Measurements from ENCODE around the gene RRM1. TPM values are rescaled to one million over a fixed set of nuclear protein-coding genes. Genes with fewer than 3 reads are reported as not detected.
"Not testable (repeated sequence)": the region's sequence is repeated elsewhere in the genome, so short reads cannot be mapped to it uniquely, and the experiment has no call there.

Gene RRM1
- total RNA-seq, 4 donors from 2014 or later: 22.3 to 90.8 (median 60.3) TPM

DNA sequence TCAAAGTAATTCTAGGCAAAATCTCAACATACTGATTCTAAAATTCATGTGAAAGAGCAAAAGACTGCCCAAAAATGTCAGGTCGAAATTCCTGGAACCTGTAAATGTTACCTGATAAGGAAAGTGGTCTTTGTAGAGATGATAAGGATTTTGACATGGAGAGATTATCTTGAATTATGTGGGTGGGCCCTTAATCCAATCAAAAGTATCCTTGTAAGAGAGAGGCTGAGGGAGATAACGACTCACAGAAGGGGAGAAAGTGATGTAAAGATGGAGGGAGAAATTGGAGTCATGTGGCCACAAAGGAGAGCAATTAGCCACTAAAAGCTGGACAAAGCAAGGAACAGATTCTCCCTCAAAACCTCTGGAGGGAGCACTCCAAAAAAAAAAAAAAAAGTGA lies 20.5 kb downstream of the RRM1 start:
- no peaks in the 10 kb centered on the region for H3K4me1 ChIP-seq
- no peak overlapping the region for H3K27ac ChIP-seq
- intact Hi-C loops (cut with DNase I): no loop called here
- 80 to 94% methylated on average over 2 of the region's 2 CpGs for WGBS, 2 donors
- peaks cover 0 to 98% (median 13%) of the 10 kb centered on the region in 3 donors for H3K36me3 ChIP-seq
- H3K4me3 ChIP-seq: no peak overlapping the region
- H3K27me3 ChIP-seq: no peaks in the 10 kb centered on the region
- no peaks in the 10 kb centered on the region for H3K9me3 ChIP-seq
- DNase-seq: no peak
- TF ChIP-seq POLR2A (IDR thresholded peaks at IDR 0.05) (no peak), CTCF (IDR thresholded peaks at IDR 0.05) (no peak)

GRCh38 chr11:4118107-4118506 lies 23.5 kb downstream of the RRM1 start:
- Histone ChIP-seq H3K4me1 (no peaks in the 10 kb centered on the region), H3K27me3 (no peaks in the 10 kb centered on the region), H3K27ac (no peak overlapping the region), H3K9me3 (no peaks in the 10 kb centered on the region), H3K4me3 (no peak overlapping the region), H3K36me3 (peaks cover 0 to 98% (median 18%) of the 10 kb centered on the region in 3 donors)
- WGBS, 2 donors: 71 to 78% methylated on average over 3 of the region's 3 CpGs
- intact Hi-C loops (cut with DNase I): no loop called here
- no peak for TF ChIP-seq CTCF (IDR thresholded peaks at IDR 0.05)
- DNase-seq: no peak

GRCh38 chr11:4123218-4123617 lies 28.6 kb downstream of the RRM1 start:
- Histone ChIP-seq H3K4me3 (no peak overlapping the region), H3K36me3 (peaks cover 7 to 100% (median 27%) of the 10 kb centered on the region in 3 donors), H3K27me3 (no peaks in the 10 kb centered on the region), H3K27ac (no peak overlapping the region), H3K4me1 (no peaks in the 10 kb centered on the region), H3K9me3 (no peaks in the 10 kb centered on the region)
- TF ChIP-seq CTCF (IDR thresholded peaks at IDR 0.05): no peak
- TF ChIP-seq POLR2A (IDR thresholded peaks at IDR 0.05): no peak
- no peak for DNase-seq
- intact Hi-C loops (cut with DNase I): no loop called here
- 85 to 94% methylated on average over 4 of the region's 4 CpGs for WGBS, 2 donors

DNA sequence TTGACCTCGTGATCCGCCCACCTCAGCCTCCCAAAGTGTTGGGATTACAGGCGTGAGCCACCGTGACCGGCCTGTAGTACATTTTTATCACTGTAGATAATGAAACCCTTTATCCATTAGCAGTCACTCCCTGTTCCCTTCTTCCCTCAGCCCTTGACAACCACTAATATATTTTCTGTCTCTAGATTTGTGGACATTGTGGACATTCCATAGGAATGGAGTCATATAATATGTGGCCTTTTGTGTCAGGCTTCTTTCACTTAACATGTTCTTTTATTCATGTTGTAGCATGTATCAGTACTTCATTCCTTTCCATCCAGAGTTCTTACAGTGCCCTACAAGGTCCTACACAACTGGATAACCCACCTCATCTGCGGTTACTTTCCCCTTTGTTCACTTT lies 30.5 kb downstream of the RRM1 start:
- Histone ChIP-seq H3K4me3 (no peak overlapping the region), H3K9me3 (no peaks in the 10 kb centered on the region), H3K27ac (no peak overlapping the region), H3K4me1 (no peaks in the 10 kb centered on the region), H3K36me3 (peaks cover 7 to 97% (median 27%) of the 10 kb centered on the region in 3 donors), H3K27me3 (no peaks in the 10 kb centered on the region)
- TF ChIP-seq POLR2A (IDR thresholded peaks at IDR 0.05): no peak
- TF ChIP-seq CTCF (IDR thresholded peaks at IDR 0.05): no peak
- no peak for DNase-seq
- WGBS, 2 donors: 92% methylated on average over 6 of the region's 6 CpGs
- intact Hi-C loops (cut with DNase I): no loop called here

- no peaks in the 10 kb centered on the region for H3K4me1 ChIP-seq
- no peaks in the 10 kb centered on the region for H3K27me3 ChIP-seq
- H3K27ac ChIP-seq: no peak overlapping the region
- no peak for TF ChIP-seq CTCF (IDR thresholded peaks at IDR 0.05)
- no peak for TF ChIP-seq POLR2A (IDR thresholded peaks at IDR 0.05)
- intact Hi-C loops (cut with DNase I): no loop called here
- 83 to 88% methylated on average over 1 of the region's 1 CpG for WGBS, 2 donors
- no peak for DNase-seq
- H3K36me3 ChIP-seq: peaks cover 7 to 97% (median 20%) of the 10 kb centered on the region in 3 donors
- H3K9me3 ChIP-seq: no peaks in the 10 kb centered on the region
- H3K4me3 ChIP-seq: no peak overlapping the region
These were observed 32.8 kb downstream of the RRM1 start for GRCh38 chr11:4127357-4127756.

- DNase-seq; H3K27me3 ChIP-seq; H3K9me3 ChIP-seq; H3K4me3 ChIP-seq; intact Hi-C loops (cut with DNase I); H3K4me1 ChIP-seq: not testable (repeated sequence)
- H3K36me3 ChIP-seq: peaks cover 7 to 97% (median 7%) of the 10 kb centered on the region in 3 donors
- peak overlapping the region in 2 of 4 donors; percentile 26 to 30 for H3K27ac ChIP-seq
- WGBS, 2 donors: 53 to 74% methylated on average over 4 of the region's 4 CpGs
These were observed 35.6 kb downstream of the RRM1 start for GRCh38 chr11:4130219-4130618.
